ENCODE results near the gene PHF19. TPM values are rescaled to one million over a fixed set of nuclear protein-coding genes. Genes with fewer than 3 reads are reported as not detected.

Gene PHF19
- total and polyA plus RNA-seq, 8 donors: 37.0 to 55.0 (median 45.7) TPM

DNA sequence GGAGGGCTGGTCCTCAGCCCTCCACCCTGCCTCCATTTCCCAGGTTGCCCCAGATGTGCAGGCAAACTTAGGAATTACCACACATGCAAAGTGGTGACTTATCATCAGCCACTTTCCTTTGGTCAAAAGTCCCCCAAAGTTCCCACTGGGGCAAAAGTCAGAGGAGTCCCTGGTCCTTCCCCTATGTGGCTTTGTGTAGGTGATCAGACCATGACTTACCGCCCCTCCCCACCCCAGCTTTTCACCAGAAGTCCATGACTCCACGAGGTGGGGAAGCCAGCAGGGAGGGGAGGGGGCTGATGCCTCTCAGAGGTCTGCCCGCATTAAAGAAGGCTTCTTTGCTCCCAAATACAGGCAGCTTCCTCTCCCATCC lies 43.8 kb upstream of the PHF19 start:
- DNase-seq (no peak), ATAC-seq (no peak)
- Histone ChIP-seq H3K27me3 (no peaks in the 10 kb centered on the region), H3K9me3 (peaks cover 0 to 3% of the 10 kb centered on the region in 2 donors), H3K4me1 (peaks cover 0 to 79% of the 10 kb centered on the region in 2 donors), H3K27ac (peak overlapping the region in 1 of 2 donors; percentile 43), H3K4me3 (no peak overlapping the region), H3K36me3 (peaks cover 0 to 44% of the 10 kb centered on the region in 2 donors)
- intact Hi-C loops (cut with DNase I): no loop called here
- TF ChIP-seq, protein P1, sequence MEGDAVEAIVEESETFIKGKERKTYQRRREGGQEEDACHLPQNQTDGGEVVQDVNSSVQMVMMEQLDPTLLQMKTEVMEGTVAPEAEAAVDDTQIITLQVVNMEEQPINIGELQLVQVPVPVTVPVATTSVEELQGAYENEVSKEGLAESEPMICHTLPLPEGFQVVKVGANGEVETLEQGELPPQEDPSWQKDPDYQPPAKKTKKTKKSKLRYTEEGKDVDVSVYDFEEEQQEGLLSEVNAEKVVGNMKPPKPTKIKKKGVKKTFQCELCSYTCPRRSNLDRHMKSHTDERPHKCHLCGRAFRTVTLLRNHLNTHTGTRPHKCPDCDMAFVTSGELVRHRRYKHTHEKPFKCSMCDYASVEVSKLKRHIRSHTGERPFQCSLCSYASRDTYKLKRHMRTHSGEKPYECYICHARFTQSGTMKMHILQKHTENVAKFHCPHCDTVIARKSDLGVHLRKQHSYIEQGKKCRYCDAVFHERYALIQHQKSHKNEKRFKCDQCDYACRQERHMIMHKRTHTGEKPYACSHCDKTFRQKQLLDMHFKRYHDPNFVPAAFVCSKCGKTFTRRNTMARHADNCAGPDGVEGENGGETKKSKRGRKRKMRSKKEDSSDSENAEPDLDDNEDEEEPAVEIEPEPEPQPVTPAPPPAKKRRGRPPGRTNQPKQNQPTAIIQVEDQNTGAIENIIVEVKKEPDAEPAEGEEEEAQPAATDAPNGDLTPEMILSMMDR (IDR thresholded peaks at IDR 0.05): no peak

DNA sequence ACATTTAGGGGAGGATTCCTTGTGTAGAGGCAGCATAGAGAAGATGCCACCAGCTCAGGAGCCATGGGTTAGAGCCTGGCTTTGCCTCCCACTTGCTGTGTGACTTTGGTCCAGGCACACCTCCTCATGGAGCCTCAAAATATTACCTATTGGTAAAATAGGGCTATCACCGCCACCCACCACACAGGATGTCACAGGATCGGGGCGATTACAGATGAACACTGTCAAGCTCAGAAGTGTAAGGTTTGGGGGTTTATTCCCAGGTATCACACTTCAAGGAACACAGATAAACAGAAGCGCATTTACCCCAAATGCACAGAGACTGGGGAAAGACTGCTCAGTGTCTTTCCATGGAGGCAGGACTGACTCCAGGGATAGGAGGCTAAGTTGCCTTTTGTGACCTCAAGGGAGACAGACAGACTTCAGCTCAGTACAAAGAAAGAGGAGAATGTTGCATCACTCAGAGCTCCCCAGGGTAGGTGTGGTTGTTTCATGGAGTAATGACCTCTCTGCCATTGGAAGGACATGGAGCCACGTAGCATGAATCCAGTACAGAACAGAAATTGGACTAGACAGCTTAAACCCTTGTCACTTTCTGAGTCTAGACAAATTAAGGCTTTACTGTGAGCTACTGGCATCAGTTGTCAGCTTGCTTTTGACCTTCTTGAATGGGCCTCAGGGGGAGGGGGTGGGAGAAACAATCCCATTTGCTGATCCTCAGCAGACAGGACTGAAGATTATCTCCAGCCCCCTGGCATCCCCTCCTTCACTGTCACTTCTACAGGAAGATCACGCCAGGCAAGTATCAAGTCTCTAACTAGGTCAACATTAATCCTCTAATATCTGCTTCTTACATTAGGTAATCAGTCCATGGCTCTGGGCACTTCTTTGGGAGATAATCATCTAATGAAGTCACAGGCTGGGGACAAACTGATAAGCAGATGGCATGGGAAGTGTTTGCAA lies 43.1 kb upstream of the PHF19 start:
- H3K27me3 ChIP-seq: no peaks in the 10 kb centered on the region
- intact Hi-C loops (cut with DNase I): no loop called here
- peak overlapping the region; percentile 43 to 51 for H3K27ac ChIP-seq
- ATAC-seq (no peak), DNase-seq (no peak)
- peaks cover 0 to 3% of the 10 kb centered on the region in 2 donors for H3K9me3 ChIP-seq
- peaks cover 0 to 73% of the 10 kb centered on the region in 2 donors for H3K4me1 ChIP-seq
- TF ChIP-seq, protein P1 (IDR thresholded peaks at IDR 0.05): no peak
- peaks cover 0 to 44% of the 10 kb centered on the region in 2 donors for H3K36me3 ChIP-seq
- no peak overlapping the region for H3K4me3 ChIP-seq

DNA sequence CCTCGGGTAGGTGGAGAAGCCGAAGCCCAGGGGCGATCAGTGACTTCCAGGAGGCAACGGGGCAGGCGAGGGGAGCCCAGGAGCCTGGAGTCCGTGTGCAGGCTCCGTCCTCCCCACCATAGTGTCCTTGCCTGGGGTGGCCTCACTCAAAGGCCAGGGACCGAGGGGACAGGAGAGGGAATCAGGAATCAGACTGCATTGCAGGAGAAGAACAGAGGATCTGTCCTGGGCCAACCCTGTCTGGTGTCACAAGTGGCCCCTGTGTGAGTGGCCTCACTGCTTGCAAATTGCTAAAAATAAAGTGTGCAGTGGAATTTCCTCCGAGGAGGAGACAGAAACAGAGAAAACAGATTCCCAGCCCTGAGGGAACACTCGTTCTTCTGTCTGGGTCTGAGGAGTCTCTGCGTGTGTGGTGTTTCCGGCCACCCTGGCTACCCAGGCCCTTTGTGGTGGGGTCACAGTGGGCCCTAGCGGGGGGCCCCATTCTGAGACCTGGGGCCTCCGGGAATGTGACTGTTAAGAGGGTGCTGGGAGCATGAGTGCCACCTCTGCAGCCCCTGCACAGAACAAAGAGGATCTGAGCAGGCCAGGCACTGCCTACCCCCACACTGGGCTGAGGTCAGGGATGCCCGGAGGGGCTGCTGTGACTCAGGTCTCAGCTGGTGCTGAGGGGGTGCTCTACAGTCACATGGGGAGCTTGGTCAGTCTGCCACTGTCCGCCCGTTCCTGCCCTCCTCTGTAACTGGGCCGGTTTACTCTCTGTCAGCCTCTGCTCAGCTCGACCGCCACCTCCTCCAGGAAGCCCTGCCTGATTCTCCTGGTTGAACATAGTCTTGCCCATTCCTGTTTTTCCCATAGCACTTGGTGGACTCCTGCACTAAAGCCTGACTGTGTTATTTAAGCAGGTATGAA lies 42.2 kb upstream of the PHF19 start:
- ATAC-seq: no peak
- TF ChIP-seq, protein P1 (IDR thresholded peaks at IDR 0.05): no peak

GRCh38 chr9:120917929-120918762 lies 41.2 kb upstream of the PHF19 start:
- intact Hi-C loops (cut with DNase I): no loop called here
- peaks cover 0 to 58% of the 10 kb centered on the region in 2 donors for H3K36me3 ChIP-seq
- TF ChIP-seq, protein P1 (IDR thresholded peaks at IDR 0.05): no peak
- ATAC-seq: no peak
- peak overlapping the region in 1 of 2 donors; percentile 43 for H3K27ac ChIP-seq
- no peak overlapping the region for H3K4me3 ChIP-seq
- H3K9me3 ChIP-seq: peaks cover 0 to 3% of the 10 kb centered on the region in 2 donors
- no peaks in the 10 kb centered on the region for H3K27me3 ChIP-seq
- peaks cover 0 to 55% of the 10 kb centered on the region in 2 donors for H3K4me1 ChIP-seq
- no peak for DNase-seq

More for the DNA sequence above, 42.2 kb upstream of the PHF19 start:
- Histone ChIP-seq H3K36me3 (peaks cover 0 to 52% of the 10 kb centered on the region in 2 donors), H3K4me3 (no peak overlapping the region), H3K27me3 (no peaks in the 10 kb centered on the region), H3K27ac (peak overlapping the region; percentile 43 to 51), H3K4me1 (peaks cover 0 to 63% of the 10 kb centered on the region in 2 donors), H3K9me3 (peaks cover 0 to 3% of the 10 kb centered on the region in 2 donors)
- intact Hi-C loops (cut with DNase I): no loop called here
- DNase-seq: no peak

All from left lung (tissue), 10 donors.